Activated naive CD4-positive, alpha-beta T cell (primary cell): ENCODE data around the gene CDCP1.
"Not testable (repeated sequence)": the region's sequence is repeated elsewhere in the genome, so short reads cannot be mapped to it uniquely, and the experiment has no call there.

Experiments used
- DNase-seq, 4 experiments: peaks; one replicate each; lab custom pipeline; 2025; lab: John Stamatoyannopoulos, UW

Gene CDCP1

DNA sequence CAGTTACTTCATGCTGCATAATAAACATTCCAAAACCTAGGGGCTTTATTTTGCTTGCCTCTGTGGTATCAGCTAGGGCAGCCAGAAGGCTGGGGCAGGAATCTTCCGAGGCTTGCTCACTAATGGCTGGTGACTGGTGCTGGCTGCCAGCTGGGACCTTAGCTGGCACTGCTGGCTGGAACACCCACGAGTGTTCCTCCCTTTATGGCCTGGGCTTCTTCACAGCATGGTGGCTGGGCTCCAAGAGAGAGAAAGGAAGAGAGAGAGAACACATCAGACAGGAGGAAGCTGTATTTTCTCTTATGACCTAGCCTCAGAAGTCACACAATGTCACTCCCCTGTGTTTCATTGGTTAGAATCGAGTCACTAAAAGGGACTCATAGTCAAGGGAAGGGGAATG lies 23.9 kb upstream of the CDCP1 start:
- DNase-seq: no peak

DNA sequence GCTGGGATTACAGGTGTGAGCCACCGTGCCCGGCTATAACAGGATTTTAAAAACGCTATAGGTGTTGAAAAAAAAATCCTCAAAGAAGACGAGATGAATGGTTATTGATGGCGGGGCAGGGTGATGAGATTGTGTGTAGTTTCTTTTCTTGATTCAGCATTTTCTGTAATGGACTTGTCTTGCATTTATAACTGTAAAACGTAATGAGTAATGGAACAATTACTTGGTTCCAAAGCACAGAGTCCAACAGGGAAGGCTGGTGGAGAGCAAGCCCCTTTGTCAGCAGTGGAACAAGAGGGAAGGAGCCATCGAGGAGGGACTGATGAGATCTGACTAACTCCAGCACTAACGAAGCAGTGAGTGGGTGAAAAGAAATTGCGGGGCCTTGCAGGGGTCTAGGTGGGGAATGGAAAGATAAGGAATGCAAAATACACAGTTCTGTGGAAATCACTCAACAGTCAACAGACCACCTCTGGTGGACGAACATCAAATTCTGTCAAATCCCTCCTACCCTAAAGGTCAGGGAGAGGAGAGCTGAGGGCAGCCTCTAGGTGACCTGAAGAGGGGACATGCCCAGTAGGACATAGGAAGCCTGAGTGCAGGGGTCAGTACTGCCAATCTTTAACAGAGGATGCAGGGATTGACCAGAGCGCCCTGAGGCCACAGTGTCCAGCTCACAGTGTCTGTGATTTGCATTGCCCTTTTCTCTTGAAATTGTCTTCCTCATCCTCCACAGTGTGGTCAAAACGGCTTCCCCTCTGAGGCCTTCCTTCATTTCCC lies 23.1 kb upstream of the CDCP1 start:
- no peak for DNase-seq

GRCh38 chr3:45168451-45168850 lies 22.3 kb upstream of the CDCP1 start:
- DNase-seq: no peak

DNA sequence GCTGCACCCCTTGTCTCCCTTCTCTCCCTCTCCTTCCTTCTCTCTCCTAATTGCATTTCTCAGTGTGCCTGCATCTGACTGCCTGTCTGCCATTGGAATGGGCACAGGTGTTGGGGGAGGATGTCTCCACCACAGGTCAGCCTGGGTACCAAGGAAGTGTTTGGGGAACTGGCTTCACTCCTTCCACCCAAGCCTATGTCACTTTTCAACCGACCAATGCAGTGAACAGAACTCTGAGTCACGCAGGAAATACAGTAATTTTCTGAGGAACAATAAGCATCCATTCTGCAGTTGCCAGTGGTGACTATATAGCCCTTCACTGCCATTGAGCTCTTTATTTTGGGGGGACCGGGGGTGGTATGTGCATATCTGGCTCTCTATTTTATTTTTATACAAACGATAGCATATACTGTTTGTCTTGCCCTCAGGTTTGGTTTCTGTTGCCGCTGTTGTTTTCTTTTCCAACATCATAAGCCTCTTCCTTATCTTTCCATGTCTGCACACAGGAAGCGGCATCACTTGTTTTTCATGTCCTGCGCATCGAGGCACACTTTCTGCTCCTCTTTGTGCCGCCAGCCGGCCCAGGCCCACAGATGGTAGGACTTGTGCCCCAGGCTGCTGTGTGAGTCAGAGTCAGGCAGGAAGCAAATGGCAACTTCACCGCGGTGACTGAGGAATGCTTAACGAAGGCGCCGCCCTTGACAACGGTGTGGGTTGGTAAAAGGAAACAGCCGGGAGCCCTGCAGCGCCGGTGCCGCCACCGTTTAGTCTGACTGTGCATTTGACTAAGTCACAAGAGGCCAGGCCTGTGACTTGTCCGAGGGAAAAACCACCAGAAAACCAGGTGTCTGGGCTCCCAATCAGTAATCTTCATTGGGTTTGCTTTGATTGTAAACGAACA lies 21.1 kb upstream of the CDCP1 start:
- DNase-seq: peak; percentile 38 to 78 (median 64)

DNA sequence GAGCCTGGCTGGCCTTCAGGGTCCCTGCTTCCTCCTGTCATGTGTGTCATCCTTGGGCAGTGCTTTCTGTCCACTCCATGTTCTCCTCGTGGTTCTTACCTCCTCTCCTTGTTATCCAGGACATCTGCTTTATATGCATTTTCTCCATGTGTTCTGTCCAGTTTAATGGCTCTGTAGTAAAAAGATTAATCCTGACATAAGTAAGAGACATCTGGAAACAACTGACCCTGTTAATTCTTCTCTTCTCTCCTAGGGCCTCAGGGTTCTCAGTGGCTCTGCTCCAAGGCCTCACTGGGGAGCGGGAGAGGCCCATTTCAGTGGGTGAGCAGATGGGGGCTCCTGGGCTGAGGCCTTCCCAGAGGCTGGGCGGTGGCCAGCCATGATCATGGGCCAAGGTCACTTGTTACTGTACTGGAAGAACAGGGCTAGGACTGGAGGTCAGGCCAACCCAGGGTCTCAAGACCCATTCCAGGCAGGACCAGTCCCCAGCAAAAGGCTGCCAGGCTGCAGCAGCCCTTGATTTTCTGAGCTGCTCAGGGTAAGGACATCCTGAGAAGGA lies 20.2 kb upstream of the CDCP1 start:
- DNase-seq: no peak

- DNase-seq: no peak
Observed at GRCh38 chr3:45165497-45166283, 19.5 kb upstream of the CDCP1 start.

- no peak for DNase-seq
Observed at GRCh38 chr3:45164056-45164455, 17.9 kb upstream of the CDCP1 start.

DNA sequence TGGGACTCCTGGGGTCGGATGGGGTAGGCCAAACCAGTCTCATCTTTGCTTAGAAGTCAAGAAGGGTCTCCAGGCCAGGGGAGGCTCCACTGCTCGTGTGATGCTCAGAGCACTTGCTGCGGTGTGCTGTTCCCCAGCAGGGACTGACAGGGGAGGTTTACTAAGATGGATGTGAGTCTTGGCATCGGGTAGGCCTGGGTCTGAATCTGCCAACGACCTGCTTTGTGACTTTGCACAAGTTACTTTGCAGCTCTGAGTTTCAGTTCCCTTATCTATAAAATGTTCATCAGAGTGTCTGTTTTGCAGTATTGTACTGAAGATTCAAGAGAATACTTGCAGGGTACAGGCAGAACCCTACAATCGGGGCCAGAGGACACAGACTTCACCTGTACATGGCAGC lies 17.3 kb upstream of the CDCP1 start:
- no peak for DNase-seq

GRCh38 chr3:45154641-45155147 lies 8.5 kb upstream of the CDCP1 start:
- no peak for DNase-seq

- no peak for DNase-seq
Observed at GRCh38 chr3:45153658-45154437, 7.7 kb upstream of the CDCP1 start.

DNA sequence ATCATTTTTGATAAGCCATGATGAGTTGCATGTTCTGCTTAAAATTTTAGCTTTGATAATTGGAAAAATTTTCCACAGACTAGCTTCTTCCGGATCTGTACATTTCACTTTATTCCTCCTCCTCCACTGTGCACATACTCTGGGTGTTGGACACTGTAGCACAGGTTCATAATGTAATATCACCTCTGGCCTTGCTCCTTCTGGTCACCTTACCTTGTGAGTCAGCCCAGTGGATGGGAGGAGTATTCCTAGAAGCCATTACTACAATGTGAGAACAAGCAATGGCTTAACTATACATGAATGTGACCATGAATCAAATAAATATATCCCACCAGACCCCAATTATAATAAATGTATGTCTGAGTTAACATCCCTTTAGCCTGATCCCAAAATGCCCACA lies 6.1 kb upstream of the CDCP1 start:
- DNase-seq: no peak

GRCh38 chr3:45151100-45151499 lies 4.9 kb upstream of the CDCP1 start:
- DNase-seq: no peak

DNA sequence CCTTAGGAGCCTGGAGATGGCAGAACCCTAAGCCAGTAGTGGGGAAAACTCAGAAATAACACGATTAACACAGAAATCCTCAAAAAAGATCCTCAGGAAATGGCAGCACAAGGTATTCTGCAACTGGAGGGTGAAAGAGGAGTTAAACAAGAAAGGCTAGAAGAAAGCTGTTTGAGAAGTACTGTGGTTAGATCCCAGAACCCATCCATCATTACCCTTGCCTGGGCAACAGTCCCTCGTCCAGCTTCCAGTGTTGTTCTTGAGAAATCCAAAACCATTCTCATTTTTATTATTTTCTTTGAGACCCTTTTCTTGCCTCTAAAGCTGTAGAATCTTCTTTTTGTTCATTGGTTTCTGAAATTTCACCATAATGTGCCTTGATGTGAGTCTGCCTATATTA lies 2.7 kb upstream of the CDCP1 start:
- DNase-seq: no peak

DNA sequence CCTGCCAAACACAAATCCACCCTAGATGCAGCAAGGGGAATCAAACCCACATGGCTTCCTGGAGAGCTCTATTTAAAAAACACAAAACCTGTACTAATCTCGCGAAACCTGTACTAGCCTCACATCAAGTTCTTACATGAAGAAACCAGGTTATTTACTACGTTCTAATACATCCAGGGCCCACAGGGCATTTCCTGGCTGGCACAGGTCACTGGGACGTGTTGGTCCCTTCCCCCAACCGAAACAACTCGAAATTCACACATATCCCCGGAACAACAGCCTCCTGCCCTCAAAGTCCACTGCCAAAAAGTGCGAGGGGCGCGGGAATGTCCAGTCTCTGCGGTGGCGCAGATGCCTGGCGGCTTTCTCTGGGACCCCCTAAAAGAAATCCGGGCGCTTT lies 955 bp downstream of the CDCP1 start:
- no peak for DNase-seq

- no peak for DNase-seq
Observed at GRCh38 chr3:45143673-45144671, 2.2 kb downstream of the CDCP1 start.

GRCh38 chr3:45140770-45141155 lies 5.4 kb downstream of the CDCP1 start:
- not testable (repeated sequence) for DNase-seq

GRCh38 chr3:45140141-45140769 lies 5.9 kb downstream of the CDCP1 start:
- DNase-seq: no peak

DNA sequence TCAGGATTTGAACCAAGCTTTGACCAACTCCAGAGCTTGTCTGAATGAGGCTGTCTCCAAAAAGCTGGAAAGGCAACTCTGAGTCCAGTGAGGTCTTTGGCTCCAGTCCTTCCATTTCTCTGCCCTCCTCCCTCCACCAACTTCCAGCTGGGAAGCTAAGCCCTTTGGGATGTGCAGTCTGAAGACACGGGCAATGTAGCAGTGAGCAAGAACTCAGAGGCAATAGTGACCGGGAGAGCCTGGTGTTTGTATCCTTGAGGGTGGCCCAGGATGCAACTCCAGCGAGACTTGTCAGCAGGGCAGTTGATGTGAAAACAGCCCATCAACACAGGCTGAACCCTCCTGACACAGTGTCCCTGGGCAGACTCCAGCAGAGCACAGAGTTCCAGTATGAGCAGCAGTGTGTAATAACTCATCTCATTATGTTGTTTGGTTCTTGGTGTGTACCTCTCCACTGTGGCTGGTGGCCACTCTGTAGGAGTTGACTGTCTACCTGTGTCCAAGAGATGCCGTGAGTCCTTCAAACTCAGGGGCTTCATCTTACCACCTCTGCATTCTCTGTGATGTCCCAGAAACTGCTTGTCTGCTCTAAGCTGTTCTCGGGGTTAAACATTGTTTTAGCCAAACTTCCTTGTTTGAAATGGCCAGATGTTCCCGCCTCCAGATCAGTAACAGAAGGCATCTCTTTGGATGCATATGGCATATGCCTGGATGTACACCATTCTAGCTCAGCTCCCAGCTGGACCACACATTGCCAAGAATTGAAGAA lies 6.6 kb downstream of the CDCP1 start:
- DNase-seq: no peak
